GM21515 (cell line): Measurements from ENCODE around the gene USP40.

ENCODE experiments used
- ATAC-seq: cut with Tn5 transposase; IDR thresholded peaks from one replicate; pipeline ENCODE4 v1.9.1; 2021; ENCODE audit not compliant: unreplicated experiment

USP40 gene

DNA sequence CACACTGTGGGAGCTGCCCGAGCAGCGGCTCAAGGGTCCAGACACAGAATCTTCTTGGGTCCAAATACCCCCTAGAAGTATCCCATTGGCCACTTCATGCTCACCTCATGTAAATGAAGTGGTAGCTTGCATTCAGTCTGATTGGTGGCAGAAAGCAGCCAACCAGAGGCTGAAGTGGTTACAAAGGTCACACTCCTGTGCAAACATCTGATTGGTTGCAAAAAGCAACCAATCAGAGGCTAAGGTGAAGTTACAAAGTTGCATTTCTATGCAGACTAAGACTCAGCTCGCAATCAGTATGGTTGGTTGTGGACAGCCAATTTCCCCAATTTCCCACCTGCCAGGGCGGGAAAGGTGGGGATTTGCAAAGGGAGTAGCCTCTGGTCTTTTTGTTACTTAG lies 118.0 kb downstream of the USP40 start:
- no peak for ATAC-seq

GRCh38 chr2:233448220-233448559 lies 118.4 kb downstream of the USP40 start:
- no peak for ATAC-seq

DNA sequence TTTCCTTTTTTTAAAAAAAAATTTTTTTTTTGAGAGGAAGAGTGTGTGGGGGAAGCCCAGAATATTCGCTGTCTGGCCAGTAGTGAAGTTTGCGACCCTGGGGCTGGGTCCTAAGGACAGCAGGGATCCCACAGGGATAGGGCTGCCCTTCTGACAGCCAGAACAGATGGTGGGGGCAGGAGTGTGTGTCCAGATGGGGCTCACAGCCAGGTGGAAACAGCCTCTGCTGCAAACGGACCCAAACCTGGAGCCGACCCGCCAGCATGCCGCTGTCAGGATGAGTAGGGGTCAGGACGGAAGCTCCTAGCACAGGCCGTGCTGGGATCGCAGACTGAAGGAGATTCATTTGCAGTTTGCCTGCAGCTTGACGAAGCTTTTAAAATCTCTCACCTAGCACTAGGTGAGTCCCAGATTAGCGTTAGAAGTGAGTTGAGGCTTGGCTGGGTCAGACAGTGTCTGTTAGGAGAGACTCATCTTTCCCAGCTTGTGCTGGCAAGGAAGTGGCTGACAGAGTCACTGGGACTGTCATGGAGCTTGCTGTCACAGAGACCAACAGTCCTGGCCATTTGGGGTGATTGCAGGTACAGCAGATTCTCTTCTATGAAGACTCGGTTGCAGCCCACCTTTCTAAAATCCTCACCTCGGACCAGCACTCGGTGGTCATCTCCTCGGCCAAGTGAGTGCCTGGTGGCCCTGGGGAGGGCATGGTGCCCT lies 118.9 kb downstream of the USP40 start:
- ATAC-seq: no peak

- ATAC-seq: no peak
These were observed 119.8 kb downstream of the USP40 start for GRCh38 chr2:233446606-233447305.

DNA sequence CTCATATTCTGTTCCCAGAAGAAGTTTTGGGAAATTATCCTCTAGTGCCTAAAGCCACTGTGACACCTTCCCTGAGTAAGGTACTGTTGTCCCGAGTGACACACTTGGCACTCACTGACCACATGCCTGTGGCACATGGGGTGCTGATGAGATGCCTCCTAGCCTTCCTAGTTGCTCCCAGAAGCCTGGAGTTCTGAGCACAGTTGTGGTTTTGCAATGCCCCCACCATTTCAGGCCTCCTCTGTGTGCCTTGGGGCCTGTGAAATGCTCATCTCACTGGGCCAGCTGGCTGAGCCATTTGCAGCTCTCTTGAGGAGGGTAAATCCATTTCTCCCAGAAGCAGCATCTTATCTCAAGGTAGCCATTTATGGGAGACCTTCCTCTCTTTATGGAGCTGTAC lies 120.5 kb downstream of the USP40 start:
- ATAC-seq: no peak

DNA sequence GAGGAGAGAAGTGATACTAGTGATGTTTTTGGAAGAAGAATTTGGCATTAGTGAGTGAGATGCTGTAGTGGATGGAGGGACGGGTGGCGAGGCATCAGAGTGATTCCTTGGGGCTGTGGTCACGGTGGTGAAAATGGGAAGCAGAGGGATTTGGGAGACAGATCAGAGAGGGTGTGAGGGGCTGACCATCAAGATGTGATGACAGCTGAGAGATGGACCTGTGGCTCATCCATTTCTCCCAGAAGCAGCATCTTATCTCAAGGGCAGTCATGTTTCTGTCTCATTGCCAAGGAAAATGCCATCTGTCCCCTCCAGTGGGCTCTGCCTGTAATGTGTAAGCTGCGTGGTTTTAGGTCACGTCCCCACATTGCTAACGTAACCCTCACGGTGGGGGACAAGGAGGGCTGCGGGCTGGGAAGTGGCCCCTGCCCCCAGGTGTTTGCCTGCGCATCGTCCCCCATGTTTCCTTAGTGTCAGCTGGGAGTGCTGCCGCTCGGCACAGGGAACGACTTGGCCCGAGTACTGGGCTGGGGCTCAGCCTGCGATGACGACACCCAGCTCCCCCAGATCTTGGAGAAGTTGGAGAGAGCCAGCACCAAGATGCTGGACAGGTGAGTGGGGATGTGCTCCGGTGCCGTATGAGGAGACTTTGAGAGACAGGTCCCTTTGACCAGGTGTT lies 121.3 kb downstream of the USP40 start:
- no peak for ATAC-seq

DNA sequence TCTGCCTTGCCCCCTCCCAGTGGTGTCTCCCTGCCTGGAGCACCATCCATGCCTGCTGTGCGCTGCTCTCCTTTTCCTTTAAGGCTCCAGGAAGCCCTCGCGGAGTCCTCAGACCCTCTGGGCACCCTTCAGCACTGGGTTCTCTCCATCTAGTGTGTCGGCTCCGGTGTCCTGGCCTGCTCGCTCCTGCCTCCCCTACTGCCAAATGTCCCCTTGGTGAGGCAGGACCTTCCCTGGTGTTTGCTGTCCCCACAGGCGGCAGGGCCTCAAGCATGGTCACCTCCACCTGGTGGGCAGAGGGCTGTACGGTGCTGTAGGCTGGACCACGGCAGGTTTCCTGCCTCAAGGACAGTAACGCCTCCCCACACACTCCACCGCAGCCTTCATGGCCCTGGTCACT lies 122.1 kb downstream of the USP40 start:
- ATAC-seq: no peak

DNA sequence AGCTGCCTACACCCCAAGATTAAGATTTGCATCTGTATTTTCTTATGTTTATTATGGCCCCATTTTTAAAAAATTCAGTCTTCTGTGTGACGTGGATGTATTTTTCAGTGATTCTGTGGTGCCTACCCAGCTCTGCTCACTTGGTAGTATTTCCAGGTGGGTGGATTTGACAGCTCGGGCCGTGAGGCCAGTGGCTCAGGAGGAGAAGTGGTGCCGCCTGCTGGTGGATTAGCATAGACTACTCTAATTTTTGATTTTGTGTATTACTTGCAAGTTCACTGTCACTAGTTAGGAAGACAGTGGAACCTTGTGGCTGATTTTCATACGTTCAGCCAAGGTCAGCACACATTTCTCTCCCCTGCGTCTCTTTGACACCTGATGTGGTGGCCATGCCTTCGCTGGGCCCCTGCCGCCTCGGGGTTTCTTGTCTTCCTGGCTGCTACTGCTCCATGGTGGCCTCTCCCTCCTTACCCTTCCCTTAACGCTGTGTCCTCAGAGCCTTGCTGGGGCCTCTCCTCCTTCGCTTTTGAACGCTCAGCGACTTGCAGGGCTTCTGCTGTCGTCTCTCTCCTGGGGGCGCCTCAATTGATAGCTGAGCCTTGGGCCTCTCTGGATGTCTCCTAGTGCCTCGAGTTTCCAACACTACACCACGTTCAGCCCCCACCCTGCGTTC lies 122.9 kb downstream of the USP40 start:
- peak; percentile 46 for ATAC-seq

- no peak for ATAC-seq
These were observed 124.6 kb downstream of the USP40 start for GRCh38 chr2:233442028-233442310.

- ATAC-seq: no peak
These were observed 125.2 kb downstream of the USP40 start for GRCh38 chr2:233441161-233442027.

DNA sequence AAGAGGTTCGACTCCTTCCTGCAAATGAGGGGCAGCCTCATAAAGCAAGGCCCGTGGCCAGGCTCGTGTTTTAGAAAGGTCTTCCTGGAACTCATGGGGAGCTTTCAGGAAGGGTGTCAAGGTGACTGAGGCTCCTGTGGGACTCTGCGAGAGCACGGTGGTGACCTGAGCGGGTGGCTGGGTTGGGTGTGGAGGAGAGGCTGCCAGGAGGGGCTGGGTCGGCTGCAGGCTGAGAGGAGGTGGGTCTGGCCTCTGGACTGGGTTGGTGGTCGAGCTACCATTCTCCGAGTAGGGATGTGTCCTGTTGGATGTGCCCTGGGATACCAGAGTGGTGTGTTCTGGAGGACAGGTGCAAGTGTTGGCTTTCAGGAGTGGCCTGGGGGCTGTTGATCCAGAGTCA lies 125.9 kb downstream of the USP40 start:
- ATAC-seq: no peak

DNA sequence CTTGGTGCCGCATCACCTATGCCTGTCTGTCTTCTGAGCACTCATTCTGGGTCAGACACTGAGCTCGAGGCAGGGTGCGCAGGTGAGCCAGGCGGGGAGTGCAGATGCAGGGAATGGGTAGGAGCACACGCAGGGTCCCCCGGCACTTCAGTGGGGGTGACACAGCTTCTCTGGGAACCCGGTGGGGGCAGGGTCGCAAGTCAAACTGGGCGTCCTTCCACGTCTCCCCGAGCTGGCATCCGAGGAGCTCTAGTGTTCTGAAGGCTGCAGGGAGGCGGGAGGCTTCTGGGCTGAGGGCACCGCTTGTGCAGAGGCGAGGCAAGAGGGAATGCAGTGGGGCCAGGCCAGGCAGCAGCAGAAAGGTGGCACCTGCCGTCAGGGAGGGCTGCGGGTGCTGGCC lies 126.3 kb downstream of the USP40 start:
- ATAC-seq: no peak

DNA sequence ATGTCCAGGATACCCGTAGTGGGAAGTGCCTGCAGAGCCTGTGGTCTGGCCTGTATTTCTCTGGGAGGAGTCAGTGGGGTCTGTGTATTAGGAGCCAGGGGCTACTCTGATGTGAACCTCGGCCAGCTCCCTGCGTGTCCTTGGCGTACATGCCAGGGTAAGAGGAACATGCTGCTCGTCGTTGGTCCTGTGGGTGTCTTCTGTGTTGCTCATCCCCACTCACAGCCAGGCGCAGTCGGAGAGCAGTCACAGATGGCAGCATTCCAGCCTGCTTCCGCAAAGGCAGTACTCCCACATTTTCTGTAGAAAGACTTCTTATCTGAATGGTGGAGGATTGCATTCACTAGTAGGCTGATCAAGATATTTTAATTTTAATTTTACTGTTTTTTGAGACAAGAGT lies 127.4 kb downstream of the USP40 start:
- no peak for ATAC-seq

- ATAC-seq: no peak
These were observed 127.9 kb downstream of the USP40 start for GRCh38 chr2:233438573-233439147.

GRCh38 chr2:233437439-233437955 lies 129.1 kb downstream of the USP40 start:
- no peak for ATAC-seq

DNA sequence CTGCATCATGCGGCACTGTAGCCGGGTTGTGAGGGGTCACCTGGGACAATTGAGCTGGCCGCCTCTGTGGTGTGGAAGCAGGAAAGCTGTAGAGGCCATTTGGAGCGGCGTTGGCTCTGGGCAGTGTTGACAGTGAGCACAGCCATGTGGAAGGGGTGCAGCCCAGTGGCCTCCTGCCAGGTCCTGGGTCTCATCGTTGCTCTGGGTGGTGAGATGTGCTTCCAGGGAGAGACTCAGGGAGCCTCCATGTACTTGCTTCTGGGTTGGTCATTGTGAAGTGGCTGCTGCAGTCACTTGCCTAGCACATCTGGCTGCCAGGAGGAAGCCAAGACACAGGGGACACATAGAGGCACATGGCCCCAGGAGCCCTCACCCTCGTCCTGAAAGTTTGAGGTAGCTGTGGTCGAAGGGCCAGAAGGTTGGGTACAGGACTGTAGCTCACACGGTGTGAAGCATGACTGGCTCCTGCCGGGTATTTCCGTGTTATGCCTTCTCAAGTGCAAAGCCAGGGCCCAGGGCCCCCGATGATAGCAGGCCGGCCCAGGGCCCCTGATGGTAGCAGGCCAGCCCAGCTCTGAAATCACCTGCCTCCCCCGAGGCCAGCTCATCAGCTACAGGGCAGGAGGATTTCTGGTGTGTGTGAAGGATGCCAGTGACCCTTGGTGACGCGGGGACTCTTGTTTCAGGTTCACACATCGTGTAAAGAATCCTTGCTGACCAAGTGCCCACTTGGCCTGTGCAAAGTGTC lies 129.7 kb downstream of the USP40 start:
- ATAC-seq: no peak

- ATAC-seq: no peak
These were observed 130.4 kb downstream of the USP40 start for GRCh38 chr2:233436191-233436581.

- ATAC-seq: no peak
These were observed 131.0 kb downstream of the USP40 start for GRCh38 chr2:233435436-233436190.
